Esophagus muscularis mucosa (tissue), 4 donors: ENCODE results near the gene PARD3B. TPM values are rescaled to one million over a fixed set of nuclear protein-coding genes. Genes with fewer than 3 reads are reported as not detected.

Experiments
- DNase-seq: peaks from one replicate; pipeline ENCODE4 v3.0.0-alpha.2; 2017; ENCODE audit errors: extremely low spot score
- H3K27ac ChIP-seq, 4 donors: fragments of 200-600 bp; sonication (generic); replicated peaks in 1 of 4; 1 replicate in 3 of 4; 2 replicates in 1 of 4; pipeline ENCODE4 v1.5.1; 2016 to 2019; ENCODE audit warnings: mild to moderate bottlenecking in 1 of 4
- H3K27me3 ChIP-seq, 4 donors: fragments of 200-600 bp; sonication (generic); one replicate each; pipeline versions ENCODE4 v1.5.1 to v1.6.0; 2016 to 2019
- H3K36me3 ChIP-seq, 4 donors: fragments of 200-600 bp; sonication (generic); one replicate each; pipeline ENCODE4 v1.5.1; 2016 to 2019
- H3K4me1 ChIP-seq, 4 donors: fragments of 200-600 bp; sonication (generic); one replicate each; pipeline ENCODE4 v1.5.1; 2016 to 2019
- H3K4me3 ChIP-seq, 4 donors: fragments of 200-600 bp; sonication (generic); 1 replicate in 2 of 4; 2 replicates in 2 of 4; pipeline ENCODE4 v1.5.1; 2016 to 2019; ENCODE audit warnings: mild to moderate bottlenecking in 4 of 4, moderate library complexity in 1 of 4
- H3K9me3 ChIP-seq, 4 donors: fragments of 200-600 bp; sonication (generic); 1 replicate in 3 of 4; 2 replicates in 1 of 4; pipeline ENCODE4 v1.5.1; 2016 to 2019
- CTCF ChIP-seq, 3 experiments: fragments of 200-600 bp in 2 of 3; fragments of 450-650 bp in 1 of 3; sonication (generic) in 2 of 3; IDR thresholded peaks; one replicate each; pipeline ENCODE4 v1.5.1; 2017 to 2019; ENCODE audit warnings: antibody characterized with exemption in 3 of 3, mild to moderate bottlenecking in 2 of 3, moderate library complexity in 1 of 3
- EP300 ChIP-seq: sonication (generic); formaldehyde crosslinking; IDR thresholded peaks from one replicate; pipeline ENCODE4 v1.6.1; 2017; ENCODE audit warnings: antibody characterized with exemption
- POLR2A ChIP-seq: fragments of 450-650 bp; IDR thresholded peaks from one replicate; pipeline ENCODE4 v1.6.1; 2017; ENCODE audit warnings: antibody characterized with exemption, moderate library complexity, mild to moderate bottlenecking, low read depth
- POLR2AphosphoS5 ChIP-seq, 2 donors: sonication (generic); formaldehyde crosslinking; IDR thresholded peaks; one replicate each; pipeline ENCODE4 v1.6.1; 2017; ENCODE audit warnings: antibody characterized with exemption in 2 of 2
- WGBS: methylation state at CpG from one replicate; pipeline ENCODE4 v1.1.5; 2018; 5-methylcytosine and 5-hydroxymethylcytosine counted together
- intact Hi-C: fragments of 100-400 bp; cut with DNase I; formaldehyde crosslinking; loops from one replicate; pipeline ENCODE4 v1.15.1; 2023
- total RNA-seq, 4 donors: library from RNA; depleted of rRNA; stranded (reverse); fragments of >200 nt; gene quantifications; one replicate each; pipeline versions ENCODE4 v1.1.0 to v1.2.1, GENCODE V29; 2016

The PARD3B gene
- total RNA-seq, 4 donors from 2014 or later = 24.2 to 40.8 (median 32.5) TPM

- intact Hi-C loops = no loop called here
- Histone ChIP-seq H3K4me3 (no peak overlapping the region), H3K36me3 (no peaks in the 10 kb centered on the region), H3K9me3 (peaks cover 0 to 12% (median 8%) of the 10 kb centered on the region in 4 donors), H3K4me1 (no peaks in the 10 kb centered on the region), H3K27me3 (no peaks in the 10 kb centered on the region), H3K27ac (no peak overlapping the region)
- DNase-seq = no peak
- 96% methylated on average over 4 of the region's 4 CpGs for WGBS
- TF ChIP-seq EP300 = no peak
- no peak for TF ChIP-seq POLR2A
- TF ChIP-seq POLR2AphosphoS5 (IDR thresholded peaks at IDR 0.05) = no peak
- no peak for TF ChIP-seq CTCF (IDR thresholded peaks at IDR 0.05)
Measured at GRCh38 chr2:204763974-204764703, 218.9 kb downstream of the PARD3B start.

- DNase-seq = no peak
- 63% methylated on average over 1 of the region's 1 CpG for WGBS
- H3K27me3 ChIP-seq = no peaks in the 10 kb centered on the region
- no peak overlapping the region for H3K4me3 ChIP-seq
- no peak overlapping the region for H3K27ac ChIP-seq
- H3K9me3 ChIP-seq = no peaks in the 10 kb centered on the region
- peaks cover 0 to 17% (median 14%) of the 10 kb centered on the region in 4 donors for H3K4me1 ChIP-seq
- intact Hi-C loops = no loop called here
- no peaks in the 10 kb centered on the region for H3K36me3 ChIP-seq
- TF ChIP-seq EP300 = no peak
- TF ChIP-seq POLR2A = no peak
- TF ChIP-seq POLR2AphosphoS5 (IDR thresholded peaks at IDR 0.05) = no peak
- no peak for TF ChIP-seq CTCF (IDR thresholded peaks at IDR 0.05)
Measured at GRCh38 chr2:204770735-204771134, 225.5 kb downstream of the PARD3B start.

GRCh38 chr2:204771721-204772120 lies 226.4 kb downstream of the PARD3B start:
- Histone ChIP-seq H3K27me3 (no peaks in the 10 kb centered on the region), H3K9me3 (no peaks in the 10 kb centered on the region), H3K4me3 (no peak overlapping the region), H3K27ac (no peak overlapping the region), H3K4me1 (peaks cover 0 to 26% (median 23%) of the 10 kb centered on the region in 4 donors), H3K36me3 (no peaks in the 10 kb centered on the region)
- intact Hi-C loops = no loop called here
- no peak for DNase-seq
- TF ChIP-seq POLR2A (no peak), POLR2AphosphoS5 (IDR thresholded peaks at IDR 0.05) (no peak), EP300 (no peak), CTCF (IDR thresholded peaks at IDR 0.05) (no peak)

GRCh38 chr2:204772546-204772945 lies 227.3 kb downstream of the PARD3B start:
- Histone ChIP-seq H3K27ac (no peak overlapping the region), H3K27me3 (no peaks in the 10 kb centered on the region), H3K4me1 (peaks cover 0 to 35% (median 31%) of the 10 kb centered on the region in 4 donors), H3K9me3 (no peaks in the 10 kb centered on the region), H3K36me3 (no peaks in the 10 kb centered on the region), H3K4me3 (no peak overlapping the region)
- TF ChIP-seq EP300 (no peak), CTCF (IDR thresholded peaks at IDR 0.05) (no peak), POLR2AphosphoS5 (IDR thresholded peaks at IDR 0.05) (no peak), POLR2A (no peak)
- 88% methylated on average over 1 of the region's 1 CpG for WGBS
- DNase-seq = no peak
- intact Hi-C loops = no loop called here

- Histone ChIP-seq H3K36me3 (no peaks in the 10 kb centered on the region), H3K9me3 (no peaks in the 10 kb centered on the region), H3K27me3 (no peaks in the 10 kb centered on the region), H3K4me1 (peaks cover 0 to 34% (median 30%) of the 10 kb centered on the region in 4 donors), H3K4me3 (no peak overlapping the region), H3K27ac (no peak overlapping the region)
- TF ChIP-seq POLR2AphosphoS5 (IDR thresholded peaks at IDR 0.05) = no peak
- TF ChIP-seq CTCF (IDR thresholded peaks at IDR 0.05) = no peak
- TF ChIP-seq POLR2A = no peak
- TF ChIP-seq EP300 = no peak
- DNase-seq = no peak
- intact Hi-C loops = no loop called here
Measured at GRCh38 chr2:204775766-204776165, 230.5 kb downstream of the PARD3B start.
